H1 (cell line): ENCODE measurements around the gene P3R3URF. TPM values are rescaled to one million over a fixed set of nuclear protein-coding genes. Genes with fewer than 3 reads are reported as not detected.
A peak's percentile ranks its signal among the peaks of the same experiment; 100 is the strongest.

Source experiments
- CTCF ChIA-PET: fragments of 300-600 bp; sonication (Branson Sonifier 250); formaldehyde crosslinking; loops from one replicate; lab custom pipeline; 2021; ENCODE audit not compliant: partially characterized antibody; lab: Charles Lee
- POLR2A ChIA-PET: fragments of 300-600 bp; sonication (Branson Sonifier 250); formaldehyde crosslinking; loops from one replicate; lab custom pipeline; 2021; ENCODE audit warnings: inconsistent platforms; ENCODE audit not compliant: partially characterized antibody; lab: Charles Lee
- DNase-seq, 2 experiments: peaks; one replicate each; pipeline versions ENCODE4 v3.0.0 to v3.0.0-alpha.2; 2010 to 2022; ENCODE audit warnings: low spot score in 2 of 2, low read depth in 1 of 2, mixed read lengths in 1 of 2
- FAIRE-seq: peaks from 2 replicates; lab custom pipeline; 2011; peaks lifted over from hg19 to GRCh38; lab: Jason Lieb, UNC
- H2AFZ ChIP-seq: 2 replicates; pipeline ENCODE4 v1.8.1; 2012; ENCODE audit warnings: low read length, inconsistent platforms
- H2AK5ac ChIP-seq: 2 replicates; pipeline ENCODE4 v1.6.1; 2013; ENCODE audit warnings: low read depth, low read length
- H2BK120ac ChIP-seq: replicated peaks from 2 replicates; pipeline ENCODE3; 2013; ENCODE audit warnings: low read depth, low read length, inconsistent platforms
- H2BK12ac ChIP-seq: 2 replicates; pipeline ENCODE4 v1.6.1; 2013; ENCODE audit warnings: low read depth, low read length
- H2BK15ac ChIP-seq: 2 replicates; pipeline ENCODE4 v1.6.1; 2013; ENCODE audit warnings: low read length
- H2BK20ac ChIP-seq: 2 replicates; pipeline ENCODE4 v1.6.1; 2013; ENCODE audit warnings: low read length
- H2BK5ac ChIP-seq: 2 replicates; pipeline ENCODE4 v1.6.1; 2013; ENCODE audit warnings: low read depth, low read length
- H3K14ac ChIP-seq: 2 replicates; pipeline ENCODE4 v1.6.1; 2013; ENCODE audit warnings: inconsistent platforms; ENCODE audit not compliant: insufficient read length
- H3K18ac ChIP-seq: 2 replicates; pipeline ENCODE4 v1.6.1; 2013; ENCODE audit warnings: low read length; ENCODE audit errors: extremely low read depth
- H3K23ac ChIP-seq: 2 replicates; pipeline ENCODE4 v1.6.1; 2013; ENCODE audit warnings: inconsistent platforms; ENCODE audit not compliant: insufficient read length
- H3K23me2 ChIP-seq: 2 replicates; pipeline ENCODE4 v1.6.1; 2013; ENCODE audit warnings: low read depth, low read length
- H3K27ac ChIP-seq: 2 replicates; pipeline ENCODE4 v1.6.1; 2011; ENCODE audit warnings: low read depth, low read length, inconsistent platforms
- H3K27me3 ChIP-seq, 4 experiments: replicated peaks in 1 of 4; 1 replicate in 1 of 4; 2 replicates in 3 of 4; pipeline versions ENCODE4 v1.6.1 to v1.8.1; 2011 to 2013; ENCODE audit warnings: low read length in 3 of 4, mild to moderate bottlenecking in 3 of 4, inconsistent platforms in 2 of 4, mixed read lengths in 2 of 4, moderate library complexity in 1 of 4; ENCODE audit not compliant: control insufficient read depth in 3 of 4, insufficient read depth in 3 of 4; ENCODE audit errors: extremely low read depth in 1 of 4
- H3K36me3 ChIP-seq, 4 experiments: 2 replicates each; pipeline versions ENCODE4 v1.6.1 to v1.8.1; 2011 to 2013; ENCODE audit warnings: mild to moderate bottlenecking in 4 of 4, low read length in 3 of 4, moderate library complexity in 2 of 4, control low read depth in 1 of 4, inconsistent platforms in 1 of 4; ENCODE audit not compliant: insufficient read depth in 4 of 4, control insufficient read depth in 2 of 4
- H3K4ac ChIP-seq: replicated peaks from 2 replicates; pipeline ENCODE3; 2013; ENCODE audit warnings: low read length, low read depth, mixed read lengths, inconsistent platforms; ENCODE audit not compliant: insufficient read length
- H3K4me1 ChIP-seq, 4 experiments: replicated peaks in 1 of 4; 1 replicate in 1 of 4; 2 replicates in 3 of 4; pipeline versions ENCODE4 v1.6.1 to v1.8.1; 2011 to 2013; ENCODE audit warnings: low read length in 3 of 4, inconsistent platforms in 2 of 4, mixed read lengths in 1 of 4; ENCODE audit not compliant: insufficient read depth in 4 of 4, control insufficient read depth in 3 of 4
- H3K4me2 ChIP-seq, 2 experiments: 2 replicates each; pipeline versions ENCODE4 v1.6.1 to v1.8.1; 2011 to 2013; ENCODE audit warnings: low read depth in 2 of 2, low read length in 2 of 2, control low read depth in 1 of 2, inconsistent platforms in 1 of 2, mild to moderate bottlenecking in 1 of 2; ENCODE audit not compliant: insufficient read depth in 1 of 2
- H3K4me3 ChIP-seq, 4 experiments: fragments of 200-600, 300-600 bp in 1 of 4; sonication (generic), shearing (Covaris generic), sonication (Bioruptor Twin) in 1 of 4; 2 replicates each; pipeline versions ENCODE4 v1.5.1 to v1.8.1; 2011 to 2016; ENCODE audit warnings: low read length in 4 of 4, low read depth in 3 of 4, control low read depth in 2 of 4, inconsistent platforms in 2 of 4, mild to moderate bottlenecking in 2 of 4, mixed read lengths in 1 of 4, moderate library complexity in 1 of 4; ENCODE audit not compliant: insufficient read depth in 2 of 4; ENCODE audit errors: extremely low read depth in 1 of 4
- H3K56ac ChIP-seq: replicated peaks from 2 replicates; pipeline ENCODE3; 2013; ENCODE audit warnings: low read depth, mild to moderate bottlenecking, mixed read lengths, low read length, inconsistent platforms; ENCODE audit not compliant: insufficient read length
- H3K79me1 ChIP-seq: 2 replicates; pipeline ENCODE4 v1.6.1; 2013; ENCODE audit warnings: low read depth, low read length, control low read depth
- H3K79me2 ChIP-seq, 2 experiments: 2 replicates each; pipeline versions ENCODE4 v1.6.1 to v1.8.1; 2012 to 2013; ENCODE audit warnings: low read length in 2 of 2, mild to moderate bottlenecking in 2 of 2, inconsistent platforms in 1 of 2; ENCODE audit not compliant: insufficient read depth in 2 of 2, control insufficient read depth in 1 of 2
- H3K9ac ChIP-seq, 4 experiments: replicated peaks in 1 of 4; 1 replicate in 1 of 4; 2 replicates in 3 of 4; pipeline versions ENCODE4 v1.6.1 to v1.8.1; 2011 to 2013; ENCODE audit warnings: low read depth in 3 of 4, low read length in 3 of 4, control low read depth in 2 of 4, mild to moderate bottlenecking in 2 of 4, moderate library complexity in 2 of 4, inconsistent platforms in 1 of 4; ENCODE audit errors: extremely low read depth in 1 of 4
- H3K9me3 ChIP-seq, 2 experiments: 2 replicates each; pipeline versions ENCODE4 v1.6.1 to v1.8.1; 2012 to 2013; ENCODE audit warnings: mild to moderate bottlenecking in 2 of 2, moderate library complexity in 2 of 2, control low read depth in 1 of 2, inconsistent platforms in 1 of 2, low read depth in 1 of 2, low read length in 1 of 2, mixed read lengths in 1 of 2; ENCODE audit not compliant: insufficient read depth in 2 of 2
- H4K20me1 ChIP-seq, 2 experiments: replicated peaks in 1 of 2; 2 replicates each; pipeline versions ENCODE3 to v1.8.1; 2011 to 2013; ENCODE audit warnings: inconsistent platforms in 2 of 2, low read length in 2 of 2, mild to moderate bottlenecking in 1 of 2; ENCODE audit not compliant: insufficient read depth in 2 of 2, control insufficient read depth in 1 of 2
- H4K5ac ChIP-seq: 2 replicates; pipeline ENCODE4 v1.6.1; 2013; ENCODE audit warnings: low read length, low read depth, mixed read lengths, inconsistent platforms; ENCODE audit not compliant: insufficient read length
- H4K8ac ChIP-seq: 2 replicates; pipeline ENCODE4 v1.8.0; 2013; ENCODE audit warnings: mild to moderate bottlenecking, moderate library complexity, low read length, inconsistent platforms; ENCODE audit not compliant: insufficient read depth; ENCODE audit errors: extremely low read depth
- H4K91ac ChIP-seq: replicated peaks from 2 replicates; pipeline ENCODE3; 2013; ENCODE audit warnings: low read length, mixed read lengths, inconsistent platforms; ENCODE audit not compliant: insufficient read length
- POLR2AphosphoS5 ChIP-seq: IDR thresholded peaks from 2 replicates; pipeline ENCODE4 v1.6.1; 2011; ENCODE audit warnings: low read depth, low read length
- SIRT6 ChIP-seq: IDR thresholded peaks from one replicate; pipeline ENCODE4 v1.7.1; 2012; ENCODE audit warnings: low read length, inconsistent platforms
- ZNF274 ChIP-seq: IDR thresholded peaks from 2 replicates; pipeline ENCODE4 v1.7.0; 2012; ENCODE audit warnings: low read length, borderline replicate concordance; ENCODE audit errors: extremely low read depth
- WGBS, 2 experiments: shearing (Covaris generic) in 1 of 2; methylation state at CpG; one replicate each; pipeline versions ENCODE4 v1.1.6 to v1.1.7; 2013 to 2015; ENCODE audit warnings: low lambda C conversion rate in 2 of 2, mixed read lengths in 2 of 2, inconsistent platforms in 1 of 2, low coverage in 1 of 2, missing lambda C conversion rate in 1 of 2; ENCODE audit not compliant: insufficient replicate concordance in 2 of 2, insufficient coverage in 1 of 2, insufficient read length in 1 of 2; ENCODE audit errors: extremely low coverage in 1 of 2, missing lambda C conversion rate in 1 of 2; 5-methylcytosine and 5-hydroxymethylcytosine counted together
- polyA plus RNA-seq, 7 experiments: library from polyadenylated mRNA; depleted of rRNA in 3 of 7; stranded (reverse) in 5 of 7; unstranded in 2 of 7; fragments of >200 nt in 5 of 7; fragments of 200-250 nt in 2 of 7; gene quantifications; 1 replicate in 5 of 7; 2 replicates in 1 of 7; 4 replicates in 1 of 7; pipeline versions ENCODE4 v1.2.1 to v1.2.3, GENCODE V29; 2011 to 2013; ENCODE audit warnings: missing spikeins in 2 of 7, mixed read lengths in 2 of 7
- total RNA-seq: library from RNA; stranded (reverse); fragmentation: NEBNext Ultra II Directional; extraction: Animal tissue kit (Norgen Biotek cat#: 25700); gene quantifications from 2 replicates; pipeline ENCODE4 v1.2.1, GENCODE V29; 2021

Gene P3R3URF
- total and polyA plus RNA-seq, 2 of the 8 experiments (the other 6 are each of a cell fraction or from before 2014, with no cell fraction given) = not detected

- H3K36me3 ChIP-seq = no peaks in the 10 kb centered on the region
- no peak overlapping the region for H3K27ac ChIP-seq
- ChIA-PET POLR2A (interaction anchor here (0.8 to 1.2 kb wide), 2 partner anchors 36 to 139 kb away, joined by 3 read pairs; no protein-coding TSS in a partner anchor), CTCF (interaction anchor here (0.6 to 2.1 kb wide), 2 partner anchors 12 to 138 kb away, joined by 3 to 13 read pairs; no protein-coding TSS in a partner anchor)
- H2BK15ac ChIP-seq = no peak overlapping the region
- H3K4me1 ChIP-seq = peaks cover 6 to 25% (median 13%) of the 10 kb centered on the region in 4 experiments
- H4K91ac ChIP-seq = no peak overlapping the region
- no peak overlapping the region for H3K4ac ChIP-seq
- H2BK12ac ChIP-seq = no peak overlapping the region
- no peaks in the 10 kb centered on the region for H3K9me3 ChIP-seq
- H2AFZ ChIP-seq = peak overlapping the region; percentile 24; the same call in 1 of the 2 replicates
- no peak overlapping the region for H3K23ac ChIP-seq
- no peak overlapping the region for H4K8ac ChIP-seq
- H3K56ac ChIP-seq = no peak overlapping the region
- H3K4me2 ChIP-seq = no peak overlapping the region
- peaks cover 0 to 4% of the 10 kb centered on the region in 2 experiments for H4K20me1 ChIP-seq
- H3K79me1 ChIP-seq = 0 out of 2 replicates have a peak, but pooled peaks cover 3% of the 10 kb centered on the region
- H3K23me2 ChIP-seq = peaks cover 2% of the 10 kb centered on the region; the same call in 1 of the 2 replicates
- H2BK5ac ChIP-seq = no peak overlapping the region
- H2AK5ac ChIP-seq = no peak overlapping the region
- no peak overlapping the region for H3K9ac ChIP-seq
- H2BK20ac ChIP-seq = no peak overlapping the region
- H3K27me3 ChIP-seq = no peaks in the 10 kb centered on the region; a peak in 1 of 7 replicates
- H3K14ac ChIP-seq = no peak overlapping the region
- H2BK120ac ChIP-seq = no peak overlapping the region
- H4K5ac ChIP-seq = no peak overlapping the region
- no peak overlapping the region for H3K4me3 ChIP-seq
- 84% methylated on average over 3 of the region's 3 CpGs; no CpG with 5 or more reads in 1 of the 2 experiments for WGBS, 2 experiments
- H3K79me2 ChIP-seq = no peaks in the 10 kb centered on the region
- H3K18ac ChIP-seq = peak overlapping the region; percentile 15; the same call in 1 of the 2 replicates
- no peak for TF ChIP-seq SIRT6
- no peak for TF ChIP-seq POLR2AphosphoS5
- TF ChIP-seq ZNF274 = no peak
- no peak for DNase-seq
- no peak for FAIRE-seq
Observed at GRCh38 chr1:46175243-46175642, 1.0 kb downstream of the P3R3URF start.
